ENCODE measurements around the gene EVI5.

EVI5 gene

GRCh38 chr1:92459871-92460320, 325.0 kb downstream of the EVI5 start:
- Histone ChIP-seq H3K4me3 (ENCODE audit: low read depth, low read length) (no peak overlapping the region), H3K27me3 (ENCODE audit: control insufficient read depth, insufficient read depth, low read length) (no peaks in the 10 kb centered on the region), H3K27ac (no peak overlapping the region), H3K4me2 (ENCODE audit: low read length) (no peak overlapping the region), H2AFZ (no peak overlapping the region), H3K9me3 (ENCODE audit: control insufficient read depth, low read length) (no peaks in the 10 kb centered on the region), H3K4me1 (no peaks in the 10 kb centered on the region), H3K36me3 (ENCODE audit: control insufficient read depth, insufficient read depth, low read length) (no peaks in the 10 kb centered on the region), H3K9ac (no peak overlapping the region), H3K79me2 (no peaks in the 10 kb centered on the region)
- TF ChIP-seq CTCF (IDR thresholded peaks at IDR 0.05) = no peak
